Body of pancreas (tissue), 4 donors: ENCODE measurements around the gene NR2C2. TPM values are rescaled to one million over a fixed set of nuclear protein-coding genes. Genes with fewer than 3 reads are reported as not detected.
A peak's percentile ranks its signal among the peaks of the same experiment; 100 is the strongest.
"Not testable (repeated sequence)": the region's sequence is repeated elsewhere in the genome, so short reads cannot be mapped to it uniquely, and the experiment has no call there.

ENCODE experiments used
- ATAC-seq: fragments of 150-250 bp; one replicate; pipeline ENCODE4 v1.9.1; 2016
- DNase-seq, 4 donors: peaks; one replicate each; pipeline ENCODE4 v3.0.0-alpha.2; 2019
- H3K27ac ChIP-seq, 4 donors: fragments of 200-600 bp; sonication (generic); 1 replicate in 3 of 4; 2 replicates in 1 of 4; pipeline versions ENCODE4 v1.5.1 to v1.6.1; 2016 to 2019; ENCODE audit warnings: mild to moderate bottlenecking in 1 of 4, mixed read lengths in 1 of 4, moderate library complexity in 1 of 4
- H3K27me3 ChIP-seq, 2 donors: fragments of 200-600 bp; sonication (generic); one replicate each; pipeline ENCODE4 v1.6.0; 2016; ENCODE audit warnings: mild to moderate bottlenecking in 1 of 2
- H3K36me3 ChIP-seq, 2 donors: fragments of 200-600 bp; sonication (generic); replicated peaks in 1 of 2; 2 replicates each; pipeline ENCODE4 v1.5.1; 2016; ENCODE audit warnings: low read depth in 2 of 2; ENCODE audit not compliant: insufficient read depth in 1 of 2
- H3K4me1 ChIP-seq: fragments of 200-600 bp; sonication (generic); one replicate; pipeline ENCODE4 v1.6.0; 2016
- H3K4me3 ChIP-seq, 2 donors: fragments of 200-600 bp; sonication (generic); 1 replicate in 1 of 2; 2 replicates in 1 of 2; pipeline ENCODE4 v1.5.1; 2016 to 2019
- H3K9me3 ChIP-seq, 3 donors: fragments of 200-600 bp; sonication (generic); 1 replicate in 2 of 3; 2 replicates in 1 of 3; pipeline ENCODE4 v1.5.1; 2016
- POLR2A ChIP-seq, 3 donors: fragments of 450-650 bp; IDR thresholded peaks; one replicate each; pipeline ENCODE4 v1.6.1; 2016; ENCODE audit warnings: antibody characterized with exemption in 3 of 3, mild to moderate bottlenecking in 2 of 3
- WGBS, 2 donors: methylation state at CpG; one replicate each; pipeline ENCODE4 v1.1.5; 2017; 5-methylcytosine and 5-hydroxymethylcytosine counted together
- intact Hi-C: fragments of 100-400 bp; cut with DNase I; formaldehyde crosslinking; loops from one replicate; pipeline ENCODE4 v1.15.1; 2023
- total RNA-seq, 2 donors: library from RNA; depleted of rRNA; stranded (reverse); fragments of >200 nt; gene quantifications; one replicate each; pipeline ENCODE4 v1.1.0, GENCODE V29; 2016
- TF ChIP-seq, protein P1 (sequence below), 7 experiments: fragments of 450-650 bp in 4 of 7; fragments of 200-600 bp in 3 of 7; sonication (generic) in 3 of 7; IDR thresholded peaks; one replicate each; pipeline ENCODE4 v1.5.1; 2016 to 2019; ENCODE audit warnings: antibody characterized with exemption in 7 of 7

NR2C2 gene
- total RNA-seq, 2 donors from 2014 or later: 16.9 to 22.1 TPM

DNA sequence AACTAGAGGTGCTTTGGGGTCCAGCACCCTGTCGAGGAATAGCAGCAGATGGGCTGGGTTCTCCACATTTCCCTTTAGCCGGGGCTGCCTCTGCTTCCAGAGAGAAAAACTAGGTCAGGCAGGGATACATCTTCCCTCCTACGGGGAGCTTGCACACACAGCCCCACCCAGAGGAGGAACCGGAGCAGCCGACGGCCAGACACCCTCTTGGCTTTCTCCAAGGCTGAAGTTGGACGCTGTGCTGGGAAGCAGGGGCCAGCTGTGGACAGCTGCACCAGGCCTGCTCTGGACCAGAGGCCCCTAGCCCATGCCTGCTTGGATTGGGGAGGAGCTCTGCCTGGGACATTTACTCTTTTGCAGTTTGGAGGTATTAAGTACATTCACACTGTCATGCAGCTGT, 44.7 kb upstream of the NR2C2 start:
- peak; percentile 67 for ATAC-seq
- 31 to 89% methylated on average over 2 to 7 of the region's 7 CpGs for WGBS, 2 donors

DNA sequence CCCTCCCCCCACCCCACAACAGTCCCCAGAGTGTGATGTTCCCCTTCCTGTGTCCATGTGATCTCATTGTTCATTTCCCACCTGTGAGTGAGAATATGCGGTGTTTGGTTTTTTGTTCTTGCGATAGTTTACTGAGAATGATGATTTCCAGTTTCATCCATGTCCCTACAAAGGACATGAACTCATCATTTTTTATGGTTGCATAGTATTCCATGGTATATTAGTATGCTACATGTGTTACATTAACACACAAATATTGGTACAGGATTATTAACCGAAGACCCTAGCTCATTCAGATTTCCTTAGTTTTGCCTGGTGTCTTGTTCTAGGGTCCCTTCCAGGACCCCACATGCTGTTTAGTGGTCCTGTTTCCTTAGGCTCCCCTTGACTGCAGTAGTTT, 43.9 kb upstream of the NR2C2 start:
- WGBS, 2 donors: 97 to 99% methylated on average over 2 to 3 of the region's 3 CpGs
- H3K9me3 ChIP-seq, H3K4me1 ChIP-seq, H3K27ac ChIP-seq, H3K27me3 ChIP-seq, intact Hi-C loops, H3K4me3 ChIP-seq, ATAC-seq, H3K36me3 ChIP-seq, DNase-seq: not testable (repeated sequence)

More for the DNA sequence above, 44.7 kb upstream of the NR2C2 start:
- Histone ChIP-seq H3K27ac (no peak overlapping the region), H3K27me3 (no peaks in the 10 kb centered on the region), H3K4me3 (no peak overlapping the region), H3K4me1 (no peaks in the 10 kb centered on the region), H3K36me3 (no peaks in the 10 kb centered on the region), H3K9me3 (no peaks in the 10 kb centered on the region)
- TF ChIP-seq POLR2A (IDR thresholded peaks at IDR 0.05): no peak
- TF ChIP-seq, protein P1, sequence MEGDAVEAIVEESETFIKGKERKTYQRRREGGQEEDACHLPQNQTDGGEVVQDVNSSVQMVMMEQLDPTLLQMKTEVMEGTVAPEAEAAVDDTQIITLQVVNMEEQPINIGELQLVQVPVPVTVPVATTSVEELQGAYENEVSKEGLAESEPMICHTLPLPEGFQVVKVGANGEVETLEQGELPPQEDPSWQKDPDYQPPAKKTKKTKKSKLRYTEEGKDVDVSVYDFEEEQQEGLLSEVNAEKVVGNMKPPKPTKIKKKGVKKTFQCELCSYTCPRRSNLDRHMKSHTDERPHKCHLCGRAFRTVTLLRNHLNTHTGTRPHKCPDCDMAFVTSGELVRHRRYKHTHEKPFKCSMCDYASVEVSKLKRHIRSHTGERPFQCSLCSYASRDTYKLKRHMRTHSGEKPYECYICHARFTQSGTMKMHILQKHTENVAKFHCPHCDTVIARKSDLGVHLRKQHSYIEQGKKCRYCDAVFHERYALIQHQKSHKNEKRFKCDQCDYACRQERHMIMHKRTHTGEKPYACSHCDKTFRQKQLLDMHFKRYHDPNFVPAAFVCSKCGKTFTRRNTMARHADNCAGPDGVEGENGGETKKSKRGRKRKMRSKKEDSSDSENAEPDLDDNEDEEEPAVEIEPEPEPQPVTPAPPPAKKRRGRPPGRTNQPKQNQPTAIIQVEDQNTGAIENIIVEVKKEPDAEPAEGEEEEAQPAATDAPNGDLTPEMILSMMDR (IDR thresholded peaks at IDR 0.05): no peak
- intact Hi-C loops: no loop called here
- peak in 3 of 4 donors; percentile 22 to 45 (median 40) for DNase-seq

DNA sequence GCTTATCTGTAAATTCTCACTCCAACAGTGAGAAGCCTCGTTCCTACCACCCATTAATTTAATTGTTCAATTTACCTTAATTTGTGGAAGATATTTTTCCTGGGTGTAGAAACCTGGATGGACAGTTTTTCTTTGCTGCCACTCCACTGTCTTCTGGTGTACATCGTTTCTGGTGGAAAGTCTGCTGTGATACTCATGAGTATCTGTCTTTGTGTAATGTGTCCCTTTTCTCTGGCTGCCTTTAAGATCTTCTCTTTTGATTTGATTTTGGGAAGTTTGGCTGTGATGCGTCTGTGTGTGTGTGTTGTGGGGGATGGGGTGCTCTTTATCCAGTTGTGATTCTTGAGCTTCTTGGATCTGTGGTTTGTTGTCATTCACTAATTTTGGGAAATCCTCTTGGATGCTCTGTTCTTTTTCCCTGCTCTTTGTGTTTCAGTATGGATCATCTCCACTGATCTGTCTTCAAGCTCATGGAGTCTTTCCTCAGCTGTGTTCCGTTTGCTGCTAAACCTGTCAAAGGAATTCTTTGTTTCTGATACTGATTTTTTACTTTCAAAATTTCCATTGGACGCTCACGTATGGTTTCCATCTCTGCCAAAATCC, 42.2 kb upstream of the NR2C2 start:
- Histone ChIP-seq H3K4me1 (no peaks in the 10 kb centered on the region), H3K27ac (no peak overlapping the region), H3K27me3 (no peaks in the 10 kb centered on the region), H3K9me3 (no peaks in the 10 kb centered on the region), H3K4me3 (no peak overlapping the region), H3K36me3 (no peaks in the 10 kb centered on the region)
- no peak for DNase-seq
- ATAC-seq: no peak
- intact Hi-C loops: no loop called here
- TF ChIP-seq, protein P1 (IDR thresholded peaks at IDR 0.05): no peak
- no peak for TF ChIP-seq POLR2A (IDR thresholded peaks at IDR 0.05)
- 76 to 83% methylated on average over 6 of the region's 6 CpGs for WGBS, 2 donors

DNA sequence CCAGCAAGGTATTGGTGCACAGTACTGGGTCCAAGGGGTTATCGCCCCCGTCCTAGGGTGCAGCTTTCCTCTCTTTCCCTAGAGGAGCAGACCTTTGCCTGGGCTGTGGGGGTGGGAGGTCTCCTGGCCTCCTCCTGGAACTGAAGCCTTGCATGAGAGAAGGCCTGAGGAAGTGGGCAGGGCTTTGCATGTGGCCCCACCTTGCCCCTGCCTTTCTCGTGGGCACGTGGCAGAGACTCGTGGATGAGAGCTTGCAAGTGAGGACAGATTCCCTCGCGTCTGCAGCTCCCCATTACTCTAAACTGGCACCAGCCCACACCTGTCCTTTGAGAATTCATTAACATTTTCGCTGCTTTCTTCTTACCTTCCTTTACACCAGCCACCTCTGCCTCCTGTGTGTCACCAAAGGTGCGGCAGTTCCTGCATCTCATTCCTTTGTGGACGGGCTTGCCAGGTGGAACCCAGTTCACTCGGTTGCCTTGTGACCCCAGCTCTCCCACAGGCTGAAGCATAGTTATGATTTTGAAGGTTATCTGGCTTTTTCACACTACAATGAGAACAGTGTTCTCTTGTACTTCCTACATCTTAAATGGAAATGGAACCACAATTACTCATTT, 40.9 kb upstream of the NR2C2 start:
- H3K36me3 ChIP-seq: no peaks in the 10 kb centered on the region
- no peak for TF ChIP-seq POLR2A (IDR thresholded peaks at IDR 0.05)
- TF ChIP-seq, protein P1 (IDR thresholded peaks at IDR 0.05): no peak
- no peak for ATAC-seq
- 65 to 67% methylated on average over 9 to 11 of the region's 11 CpGs for WGBS, 2 donors
- no peaks in the 10 kb centered on the region for H3K27me3 ChIP-seq
- H3K4me1 ChIP-seq: no peaks in the 10 kb centered on the region
- no peak overlapping the region for H3K4me3 ChIP-seq
- intact Hi-C loops: no loop called here
- no peak overlapping the region for H3K27ac ChIP-seq
- DNase-seq: peak in 1 of 4 donors; percentile 12
- no peaks in the 10 kb centered on the region for H3K9me3 ChIP-seq

DNA sequence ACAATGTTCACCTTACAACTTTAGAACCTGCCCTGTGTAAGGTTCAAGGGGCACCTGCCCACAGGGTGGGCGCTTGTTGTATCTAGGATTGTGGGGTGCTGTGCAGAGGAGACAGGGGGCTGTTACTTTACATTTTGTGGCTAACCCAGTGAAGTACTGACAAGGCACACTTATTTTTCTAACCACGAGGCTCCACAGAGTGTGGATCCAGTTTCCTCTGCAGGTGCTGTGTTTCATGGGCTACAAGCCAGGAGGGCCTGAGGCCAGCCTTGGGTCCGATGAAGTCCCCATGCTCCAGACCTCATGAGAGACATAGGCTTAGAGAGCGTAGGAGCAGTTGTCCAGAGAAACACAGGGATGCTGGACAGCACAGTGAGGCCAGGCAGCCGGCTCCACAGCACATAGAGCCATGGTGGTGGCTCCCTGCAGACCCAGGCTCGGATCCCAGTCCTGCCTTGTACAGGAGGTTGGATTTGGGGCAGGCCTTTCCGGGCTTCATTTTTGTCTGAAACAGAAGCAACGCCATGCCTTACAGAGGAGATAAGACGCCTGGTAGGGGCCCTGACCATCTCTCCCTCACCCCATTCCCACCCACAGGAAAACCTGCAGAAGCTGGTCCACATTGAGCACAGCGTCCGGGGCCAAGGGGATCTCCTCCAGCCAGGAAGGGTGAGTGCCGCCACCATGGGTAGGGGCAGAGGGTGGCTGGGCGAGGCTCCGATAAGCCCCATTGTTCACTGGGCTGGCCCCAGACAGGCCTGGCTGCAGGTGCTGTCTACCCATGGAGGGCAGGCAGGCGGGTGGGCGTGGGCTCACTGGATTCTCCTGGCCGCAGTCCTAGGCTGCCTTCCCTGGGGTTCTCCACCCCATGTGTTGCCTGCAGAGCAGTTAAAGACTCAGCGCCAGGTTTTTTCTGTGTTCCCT, 40.1 kb upstream of the NR2C2 start:
- H3K27ac ChIP-seq: no peak overlapping the region
- intact Hi-C loops: no loop called here
- no peak overlapping the region for H3K4me3 ChIP-seq
- H3K9me3 ChIP-seq: no peaks in the 10 kb centered on the region
- no peaks in the 10 kb centered on the region for H3K27me3 ChIP-seq
- no peaks in the 10 kb centered on the region for H3K36me3 ChIP-seq
- DNase-seq: no peak
- WGBS, 2 donors: 58 to 64% methylated on average over 11 to 18 of the region's 18 CpGs
- H3K4me1 ChIP-seq: no peaks in the 10 kb centered on the region
- no peak for ATAC-seq
- TF ChIP-seq POLR2A (IDR thresholded peaks at IDR 0.05): no peak
- TF ChIP-seq, protein P1 (IDR thresholded peaks at IDR 0.05): no peak
